Stimulated activated CD8-positive, alpha-beta memory T cell treated with anti-CD3 and anti-CD28 coated beads, Interleukin-7, amount 100 ng/mL, for 24 hours (primary cell): ENCODE data around the gene AQP4.

ENCODE experiments used
- DNase-seq: peaks from one replicate; pipeline ENCODE4 v3.0.0-alpha.2; 2020; ENCODE audit warnings: low read depth

The AQP4 gene

DNA sequence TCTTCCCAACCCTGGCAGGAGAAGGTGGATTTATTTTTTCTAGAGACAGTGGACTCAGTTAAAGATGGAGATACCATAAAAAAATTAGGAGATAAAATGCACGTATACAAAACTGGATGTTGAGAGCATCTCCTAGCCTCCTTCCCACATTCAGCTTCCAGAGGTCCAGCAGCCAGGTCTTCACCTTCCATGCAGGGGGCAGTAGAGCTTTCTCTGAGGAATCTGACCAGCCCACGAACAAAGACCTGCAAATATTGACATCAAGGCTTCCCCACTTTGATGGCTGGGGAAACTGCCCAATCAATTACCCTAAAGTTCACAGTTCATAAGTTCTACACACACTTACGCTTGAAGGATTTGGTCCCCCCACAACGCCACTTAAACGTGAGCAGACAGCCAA, 24.5 kb downstream of the AQP4 start:
- no peak for DNase-seq

DNA sequence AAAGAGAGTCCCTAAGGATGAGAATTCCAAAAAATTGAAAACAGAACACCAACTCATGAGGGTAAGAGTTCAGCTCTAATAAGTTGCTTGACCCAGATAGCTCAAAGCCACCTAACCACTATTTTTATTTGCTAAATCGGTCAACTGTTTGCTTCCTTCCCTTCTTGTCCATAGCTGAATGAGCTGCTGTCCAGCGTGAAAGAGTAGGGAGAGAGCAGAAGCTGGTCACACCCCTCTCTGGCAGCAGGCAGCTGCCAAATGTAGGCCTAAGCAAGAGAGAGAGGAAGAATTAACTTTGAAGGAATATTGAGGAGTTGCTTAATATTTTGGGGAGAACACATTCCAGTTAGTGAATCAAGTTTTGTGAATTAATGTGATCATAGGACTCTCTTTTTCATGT, 25.9 kb downstream of the AQP4 start:
- DNase-seq: no peak

DNA sequence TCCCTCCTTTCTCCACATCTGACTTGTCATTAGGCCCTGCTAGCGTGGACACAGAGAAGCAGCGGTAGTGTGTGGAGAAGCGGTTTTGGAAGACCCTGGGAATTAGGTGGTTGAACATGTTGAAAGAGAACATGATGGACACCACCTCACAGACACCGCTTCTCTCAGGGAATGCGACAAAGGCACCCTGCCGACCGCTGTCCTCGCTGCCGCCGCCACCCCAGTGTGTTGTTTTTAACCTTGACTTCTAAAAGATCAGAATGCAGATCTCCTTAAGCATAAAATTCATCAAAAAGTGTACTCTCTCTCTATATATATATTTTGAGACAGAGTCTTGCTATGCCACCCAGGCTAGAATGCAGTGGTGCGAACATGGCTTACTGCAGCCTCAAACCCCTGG, 33.2 kb downstream of the AQP4 start:
- DNase-seq: no peak

DNA sequence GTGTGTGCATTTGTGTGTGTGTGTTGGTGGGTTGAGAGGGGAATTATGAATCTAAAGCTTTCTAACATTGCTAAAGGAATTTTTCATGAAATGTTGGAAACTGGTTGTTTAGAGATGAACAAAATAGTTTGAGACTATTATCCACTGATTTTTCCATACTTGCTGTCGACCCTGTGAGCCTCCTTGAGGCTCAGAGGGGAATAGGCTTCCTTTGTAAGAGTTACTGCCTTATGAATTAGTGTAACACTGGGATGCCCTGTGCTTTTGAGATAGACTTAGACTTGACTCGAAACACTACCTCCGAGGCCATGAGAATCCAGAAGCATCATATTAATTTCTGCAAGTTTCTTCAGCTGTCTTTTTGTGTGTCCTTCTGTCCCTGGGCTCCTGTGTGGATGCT, 37.9 kb downstream of the AQP4 start:
- DNase-seq: no peak

DNA sequence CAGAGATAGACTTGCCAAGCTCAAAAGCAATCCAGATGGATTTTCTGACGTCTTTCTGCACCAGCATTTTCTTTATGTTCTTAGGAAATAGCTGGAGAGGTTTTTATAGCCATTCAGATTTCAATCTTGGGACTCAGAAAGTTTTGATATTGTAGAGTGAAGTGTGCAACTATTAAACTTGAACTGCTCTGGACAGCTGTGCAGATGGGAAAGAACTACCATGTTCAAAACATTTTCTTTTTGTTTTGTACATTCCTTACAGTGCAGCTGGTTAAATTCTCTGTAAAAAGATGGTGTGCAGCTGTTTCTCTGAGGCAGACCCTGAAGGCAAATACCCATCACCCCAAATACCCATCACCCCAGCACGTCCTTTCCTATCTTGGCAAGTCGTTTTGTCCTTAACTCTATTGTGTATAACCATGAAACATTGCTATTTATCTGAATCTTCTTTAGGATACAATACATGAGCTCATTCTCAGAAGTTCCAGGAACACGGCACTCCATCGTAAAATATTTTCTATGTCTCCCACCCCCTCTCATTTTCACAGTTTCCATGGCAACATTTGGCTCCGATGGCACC, 38.8 kb downstream of the AQP4 start:
- DNase-seq: no peak

DNA sequence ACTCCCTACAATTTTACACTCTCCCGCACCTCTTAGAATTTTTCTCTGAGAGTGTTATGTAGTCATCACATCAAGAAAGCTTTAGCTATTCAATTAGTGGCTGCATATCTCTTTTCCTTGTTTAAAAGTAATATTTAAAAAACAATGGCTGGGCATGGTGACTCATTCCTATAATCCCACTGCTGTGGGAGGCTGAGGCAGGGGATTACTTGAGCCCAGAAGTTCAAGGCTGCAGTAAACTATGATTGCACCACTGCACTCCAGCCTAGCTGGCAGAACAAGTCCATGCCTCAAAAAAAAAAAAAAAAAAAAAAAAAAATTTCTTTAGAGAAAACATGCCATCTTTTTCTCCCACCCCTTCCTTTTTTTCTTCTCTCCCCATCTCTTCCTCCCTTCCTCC, 44.3 kb downstream of the AQP4 start:
- DNase-seq: no peak

DNA sequence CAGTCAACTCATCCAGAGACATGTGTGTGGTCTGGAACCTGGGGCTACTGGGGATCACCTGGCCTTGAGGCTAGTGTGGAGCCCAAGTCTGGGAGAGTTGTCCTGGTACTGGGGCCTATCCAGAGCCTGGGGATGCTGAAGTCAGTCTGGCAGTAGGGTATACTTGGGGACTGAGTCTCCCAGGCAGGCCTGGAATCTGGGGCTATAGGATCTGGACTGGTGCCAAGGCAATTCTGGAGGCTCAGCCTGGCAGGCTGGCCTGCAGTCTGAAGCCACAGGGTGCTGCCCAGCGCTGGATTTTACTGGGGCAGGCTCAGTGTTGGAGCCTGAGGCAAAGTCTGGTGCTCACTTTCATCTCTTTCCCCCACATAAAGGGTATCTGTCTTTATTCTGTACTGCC, 46.5 kb downstream of the AQP4 start:
- no peak for DNase-seq

DNA sequence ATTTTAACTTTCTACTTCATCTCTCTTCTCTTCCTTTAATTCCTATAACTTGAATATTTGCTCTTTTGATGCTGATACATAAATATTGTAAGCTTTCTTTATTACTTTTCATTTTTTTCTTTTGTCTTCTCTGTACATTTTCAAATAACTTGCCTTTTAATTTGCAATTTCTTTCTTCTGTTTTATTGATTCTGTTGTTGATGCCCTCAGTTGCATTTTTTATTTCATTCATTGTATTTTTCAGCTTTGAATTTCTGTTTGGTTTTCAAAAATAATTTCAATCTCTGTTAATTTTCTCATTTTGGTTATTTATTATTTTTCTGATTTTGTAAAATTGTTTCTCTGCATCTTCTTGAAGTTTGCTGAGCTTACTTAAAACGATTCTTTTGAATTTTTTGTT, 47.0 kb downstream of the AQP4 start:
- DNase-seq: no peak

DNA sequence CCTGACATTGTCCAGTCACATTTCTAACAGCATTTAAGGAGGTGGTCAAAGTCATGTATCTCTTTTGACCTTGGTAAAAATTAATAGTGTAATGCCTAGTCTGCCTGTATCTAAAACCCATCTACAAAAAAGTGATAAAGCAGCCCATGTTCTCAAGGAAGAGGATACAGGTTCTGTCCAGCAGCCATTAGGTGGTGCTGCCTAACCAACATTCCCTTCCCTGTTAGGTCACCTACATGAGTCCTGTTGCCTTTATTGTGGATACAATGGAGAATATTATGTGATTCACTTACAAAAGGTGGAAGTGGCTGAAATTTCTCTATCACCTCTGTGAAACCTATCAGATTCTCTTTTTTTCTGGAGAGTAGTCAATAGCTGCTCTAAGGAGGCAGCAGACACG, 52.5 kb downstream of the AQP4 start:
- DNase-seq: no peak

DNA sequence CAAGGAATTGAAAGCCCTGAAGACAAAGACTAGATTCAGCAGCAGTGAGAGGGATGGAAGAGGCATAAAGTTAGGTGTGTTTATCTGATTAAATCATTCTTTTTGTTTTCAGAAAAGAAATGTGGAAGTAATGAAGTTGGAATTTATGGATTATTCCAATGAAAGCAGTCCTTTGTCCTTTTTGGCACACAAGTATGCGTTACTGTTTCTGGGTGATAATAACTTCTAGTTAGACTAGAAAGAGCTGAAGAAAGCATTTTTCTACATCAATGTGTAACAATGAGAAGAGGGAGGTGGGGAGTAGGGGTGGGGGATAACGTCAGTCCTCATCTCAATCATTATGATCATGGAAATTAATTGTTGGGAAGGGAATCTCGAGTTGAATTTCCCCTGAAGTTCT, 53.0 kb downstream of the AQP4 start:
- no peak for DNase-seq

DNA sequence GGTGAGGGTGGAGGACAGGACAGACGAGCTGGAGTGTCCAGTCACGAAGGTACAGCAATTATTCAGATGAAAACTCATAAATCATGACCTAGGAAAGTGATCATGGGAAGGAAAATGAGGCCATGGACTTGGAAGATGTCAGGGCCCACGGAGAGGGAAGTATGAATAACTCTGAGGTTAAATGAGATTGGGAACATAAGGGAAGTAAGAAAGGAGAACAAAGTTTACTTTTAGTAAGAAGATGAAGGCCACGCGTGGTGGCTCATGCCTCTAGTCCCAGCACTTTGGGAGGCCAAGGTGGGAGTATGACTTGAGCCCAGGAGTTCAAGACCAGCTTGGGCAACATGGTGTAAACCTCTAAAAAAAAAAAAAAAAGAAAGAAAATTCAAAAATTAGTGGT, 56.2 kb downstream of the AQP4 start:
- no peak for DNase-seq

DNA sequence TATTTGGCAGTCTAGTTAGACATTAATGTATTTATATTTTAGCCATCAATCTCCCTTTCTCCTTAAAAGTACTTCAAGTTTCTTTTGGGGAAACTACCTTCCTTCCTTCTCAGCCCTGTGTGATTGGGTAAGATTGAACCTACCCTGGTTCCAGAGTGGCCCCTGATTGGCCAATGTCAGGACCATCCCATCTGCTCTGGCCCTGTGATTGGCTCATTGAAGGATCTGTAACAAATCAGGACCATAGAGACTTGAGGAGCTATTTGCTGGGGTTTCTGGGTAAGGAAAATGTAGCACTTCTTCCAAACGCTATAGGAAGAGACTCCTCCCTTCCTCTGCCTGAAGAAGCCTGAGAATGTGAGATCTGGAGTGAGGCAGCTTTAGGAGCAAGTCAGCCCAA, 59.3 kb downstream of the AQP4 start:
- DNase-seq: no peak

DNA sequence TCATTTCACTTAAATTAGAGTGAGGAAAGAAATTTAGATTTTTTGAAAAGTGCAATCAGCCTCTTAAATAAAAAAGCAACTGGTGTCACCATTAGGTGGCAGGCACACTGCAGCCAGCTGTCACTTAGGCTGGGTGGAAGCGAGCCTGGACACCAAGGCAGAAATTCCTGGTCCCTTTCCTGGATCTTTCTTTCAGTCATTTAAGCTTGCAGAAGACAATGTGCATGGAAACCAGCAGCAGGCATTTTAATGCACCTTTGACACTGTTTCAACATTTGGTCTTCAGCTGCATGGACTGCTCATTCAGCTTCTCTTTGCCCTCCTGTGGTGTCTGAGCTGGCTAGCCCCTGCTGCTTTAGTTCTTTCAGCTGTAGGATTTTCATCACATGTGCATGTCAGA, 61.0 kb downstream of the AQP4 start:
- DNase-seq: no peak

DNA sequence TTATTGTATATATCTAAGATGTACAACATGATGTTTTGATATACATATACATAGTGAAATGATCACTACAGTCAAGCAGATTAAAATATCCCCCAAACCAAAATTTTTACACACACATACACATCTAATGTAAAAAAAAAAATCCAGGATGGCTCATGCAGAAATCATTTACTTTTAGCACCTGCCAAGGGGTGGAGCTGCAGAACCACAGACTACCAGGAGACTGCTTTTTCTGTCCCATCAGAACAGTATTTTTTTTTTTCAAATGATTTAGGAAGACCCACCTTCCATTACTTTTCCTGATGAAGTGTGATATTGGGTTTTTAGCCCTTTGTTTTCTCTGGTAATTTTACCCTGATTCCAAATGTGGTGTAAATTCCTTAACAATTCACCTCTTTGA, 61.9 kb downstream of the AQP4 start:
- no peak for DNase-seq

DNA sequence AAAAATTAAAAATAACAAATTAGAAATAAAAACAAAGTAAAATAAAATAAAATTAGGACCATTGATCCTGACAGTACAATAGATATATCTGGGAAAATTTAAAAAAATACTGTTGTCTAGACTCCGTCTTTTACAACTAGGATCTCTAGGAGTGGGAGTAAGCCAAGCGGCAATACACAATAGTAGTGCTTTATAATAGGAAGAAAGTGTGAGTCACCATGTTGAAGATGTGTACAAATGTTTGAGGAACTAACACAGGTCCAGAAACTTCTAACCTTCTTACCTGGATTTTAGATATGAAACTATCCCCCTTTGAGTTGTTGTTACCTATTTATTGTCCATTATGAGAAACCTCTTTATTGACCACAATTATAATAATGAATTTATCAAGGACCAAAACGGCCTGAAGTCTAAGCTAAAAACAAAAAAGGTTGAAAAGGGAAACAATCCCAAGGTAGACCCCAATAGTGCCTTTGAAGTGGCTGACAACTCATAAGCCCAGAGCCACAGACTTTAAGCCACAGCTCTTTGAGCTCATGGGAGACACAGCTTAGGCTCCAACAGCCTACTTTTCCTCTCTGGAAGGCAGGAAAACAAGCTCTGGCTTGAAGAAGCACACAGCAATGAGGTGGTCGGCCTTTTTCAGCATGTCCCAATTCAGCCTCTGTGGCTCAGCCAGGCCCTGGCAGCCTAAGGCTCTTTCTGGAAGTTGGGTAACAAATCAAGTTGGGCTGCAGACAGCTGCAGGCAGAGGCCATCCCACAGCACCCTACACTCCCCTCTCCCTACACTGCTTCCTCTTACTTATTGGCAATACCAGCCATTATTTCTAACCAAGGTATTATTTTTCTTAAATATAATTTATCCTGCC, 62.9 kb downstream of the AQP4 start:
- DNase-seq: no peak
